ENCODE results near the gene PALM3.
A peak's percentile ranks its signal among the peaks of the same experiment; 100 is the strongest.

PALM3 gene

GRCh38 chr19:14059652-14060155, 2.2 kb downstream of the PALM3 start:
- no peak overlapping the region for H3K27ac ChIP-seq
- DNase-seq (ENCODE audit: low spot score): no peak
- TF ChIP-seq CTCF (conservative IDR thresholded peaks at IDR 0.05; ENCODE audit: low read depth): no peak
- ChIA-PET POLR2A (ENCODE audit: low non-redundant PET) (no interaction called here), CTCF (interaction anchor here (0.6 to 3.0 kb wide), 14 partner anchors 9 to 191 kb away, joined by 3 to 22 read pairs (median 4); partner anchors contain the start of gene MISP3)

DNA sequence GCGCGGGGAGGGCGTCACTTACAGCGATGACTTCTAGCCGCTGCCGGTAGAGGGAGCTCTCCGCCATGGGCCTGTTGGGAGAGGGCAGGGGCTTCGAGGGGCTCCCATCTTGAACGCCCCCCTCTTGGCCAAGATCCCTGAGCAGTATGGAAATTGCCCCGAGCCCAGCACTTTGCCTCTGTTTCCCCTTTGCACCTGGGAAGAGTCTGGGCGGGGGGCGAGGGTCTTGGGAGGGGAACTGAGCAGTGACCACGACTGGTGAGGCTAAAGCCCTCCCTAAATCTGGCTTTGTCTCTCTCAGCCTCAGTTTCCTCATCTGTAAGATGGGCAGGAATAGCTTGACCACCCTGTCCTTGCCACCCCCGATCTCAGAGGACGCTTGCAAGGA, 2.8 kb downstream of the PALM3 start:
- ChIA-PET CTCF (interaction anchor here (0.6 to 3.0 kb wide), 18 partner anchors 8 to 473 kb away, joined by 3 to 22 read pairs (median 4); partner anchors contain the start of genes IL27RA and MISP3), POLR2A (ENCODE audit: low non-redundant PET) (no interaction called here)
- DNase-seq (ENCODE audit: low spot score): no peak
- TF ChIP-seq CTCF (conservative IDR thresholded peaks at IDR 0.05; ENCODE audit: low read depth): peak; percentile 78
- H3K27ac ChIP-seq: no peak overlapping the region

- ChIA-PET CTCF (interaction anchor here (0.6 to 3.0 kb wide), 17 partner anchors 8 to 474 kb away, joined by 3 to 22 read pairs (median 4); partner anchors contain the start of genes IL27RA and MISP3), POLR2A (ENCODE audit: low non-redundant PET) (no interaction called here)
- no peak for TF ChIP-seq CTCF (conservative IDR thresholded peaks at IDR 0.05; ENCODE audit: low read depth)
- no peak overlapping the region for H3K27ac ChIP-seq
- DNase-seq (ENCODE audit: low spot score): no peak
Observed at GRCh38 chr19:14058182-14059092, 3.4 kb downstream of the PALM3 start.

- TF ChIP-seq CTCF (conservative IDR thresholded peaks at IDR 0.05; ENCODE audit: low read depth): no peak
- DNase-seq (ENCODE audit: low spot score): no peak
- no peak overlapping the region for H3K27ac ChIP-seq
- ChIA-PET POLR2A (ENCODE audit: low non-redundant PET) (no interaction called here), CTCF (interaction anchor here (0.6 to 1.4 kb wide), 6 partner anchors 9 to 365 kb away, joined by 3 to 6 read pairs (median 4); no protein-coding TSS in a partner anchor)
Observed at GRCh38 chr19:14056741-14057356, 5.0 kb downstream of the PALM3 start.

DNA sequence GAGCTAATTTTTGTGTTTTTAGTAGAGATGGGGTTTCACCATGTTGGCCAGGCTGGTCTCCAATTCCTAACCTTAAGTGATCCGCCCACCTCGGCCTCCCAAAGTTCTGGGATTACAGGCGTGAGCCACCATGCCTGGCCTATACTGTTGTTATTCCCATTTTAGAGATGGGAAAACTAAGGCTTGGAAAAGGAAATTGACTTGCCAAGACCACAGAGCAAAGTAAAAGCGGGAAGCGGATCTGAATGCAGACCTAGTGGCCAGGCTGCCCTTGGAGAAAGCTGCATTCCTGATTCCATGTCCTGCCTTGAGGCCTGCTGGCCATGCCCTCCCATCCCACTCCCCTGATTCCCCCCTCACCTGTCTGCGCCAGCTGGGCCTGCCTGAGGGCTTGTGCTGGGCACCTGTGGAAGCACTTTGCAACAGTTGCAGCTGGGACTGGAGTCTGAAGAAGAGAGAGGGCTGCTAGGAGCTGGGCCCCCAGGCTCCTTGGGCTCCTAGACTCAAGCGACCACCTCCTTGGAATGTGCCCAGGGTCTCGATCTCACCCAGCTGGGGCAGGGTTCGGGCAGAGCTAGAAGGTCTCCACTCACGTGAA, 5.7 kb downstream of the PALM3 start:
- no peak overlapping the region for H3K27ac ChIP-seq
- no peak for DNase-seq (ENCODE audit: low spot score)
- no peak for TF ChIP-seq CTCF (conservative IDR thresholded peaks at IDR 0.05; ENCODE audit: low read depth)
- POLR2A ChIA-PET (ENCODE audit: low non-redundant PET): no interaction called here
- CTCF ChIA-PET: interaction anchor here (0.6 kb wide), 1 partner anchor 9 kb away, joined by 3 read pairs; no protein-coding TSS in a partner anchor

DNA sequence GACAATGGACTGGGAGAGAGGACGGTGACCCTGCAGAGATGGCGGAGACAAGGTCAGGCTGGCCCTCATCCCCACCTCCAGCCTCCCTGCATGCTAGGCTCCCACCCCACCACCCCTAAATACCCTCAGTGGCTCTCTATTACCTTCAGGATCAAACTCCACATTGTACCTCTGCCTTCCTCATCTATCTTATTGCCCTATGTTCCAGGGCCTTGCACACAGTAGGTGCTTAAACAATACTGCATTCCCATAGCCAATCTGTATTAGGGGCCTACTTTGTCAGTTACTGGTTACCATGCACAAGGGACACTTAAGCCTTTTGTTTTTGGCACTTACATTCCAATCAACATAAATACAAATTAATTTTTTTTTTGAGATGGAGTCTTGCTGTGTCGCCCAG, 6.5 kb downstream of the PALM3 start:
- TF ChIP-seq CTCF (conservative IDR thresholded peaks at IDR 0.05; ENCODE audit: low read depth): no peak
- no peak overlapping the region for H3K27ac ChIP-seq
- POLR2A ChIA-PET (ENCODE audit: low non-redundant PET): no interaction called here
- no peak for DNase-seq (ENCODE audit: low spot score)
- CTCF ChIA-PET: no interaction called here

All from RWPE1 (cell line).